Loucy (cell line): ENCODE data around the gene OGFRL1.

Source experiments
- H2AFZ ChIP-seq: fragments of 200-600 bp; sonication (generic); 2 replicates; pipeline ENCODE4 v1.6.0; 2016; ENCODE audit warnings: antibody characterized with exemption, mild to moderate bottlenecking, low read length, moderate library complexity
- H3F3A ChIP-seq: fragments of 200-600 bp; 2 replicates; pipeline ENCODE4 v1.6.0; 2016; ENCODE audit warnings: antibody characterized with exemption, low read depth, mild to moderate bottlenecking
- H3K27me3 ChIP-seq: fragments of 200-600 bp; sonication (generic); 2 replicates; pipeline ENCODE4 v1.6.1; 2014; ENCODE audit warnings: low read length, mild to moderate bottlenecking; ENCODE audit not compliant: insufficient read depth, poor library complexity, severe bottlenecking
- H3K36me3 ChIP-seq: fragments of 200-600 bp; sonication (generic); 2 replicates; pipeline ENCODE4 v1.6.1; 2016; ENCODE audit warnings: low read length; ENCODE audit not compliant: insufficient read depth
- H3K4me1 ChIP-seq: fragments of 200-600 bp; sonication (generic); 2 replicates; pipeline ENCODE4 v1.5.1; 2014; ENCODE audit warnings: low read length, mild to moderate bottlenecking; ENCODE audit not compliant: insufficient read depth, poor library complexity, severe bottlenecking
- H3K4me2 ChIP-seq: fragments of 200-600 bp; sonication (generic); 2 replicates; pipeline ENCODE4 v1.6.0; 2014; ENCODE audit warnings: antibody characterized with exemption, low read length, low read depth, mild to moderate bottlenecking; ENCODE audit not compliant: poor library complexity, severe bottlenecking
- H3K4me3 ChIP-seq: fragments of 200-600 bp; sonication (generic); 2 replicates; pipeline ENCODE4 v1.5.1; 2014; ENCODE audit warnings: low read length, mild to moderate bottlenecking, mixed read lengths; ENCODE audit not compliant: poor library complexity, severe bottlenecking
- H3K79me2 ChIP-seq: fragments of 200-600 bp; sonication (generic); 2 replicates; pipeline ENCODE4 v1.6.1; 2014; ENCODE audit warnings: low read length; ENCODE audit not compliant: insufficient read depth
- H3K9ac ChIP-seq: fragments of 200-600 bp; sonication (generic); 2 replicates; pipeline ENCODE4 v1.6.0; 2014; ENCODE audit warnings: mild to moderate bottlenecking, low read depth, low read length, moderate library complexity; ENCODE audit not compliant: poor library complexity, severe bottlenecking
- H3K9me2 ChIP-seq: fragments of 200-600 bp; sonication (generic); replicated peaks from 2 replicates; pipeline ENCODE4 v1.6.1; 2016; ENCODE audit warnings: low read depth, low read length, mixed read lengths
- H3K9me3 ChIP-seq: fragments of 200-600 bp; sonication (generic); 2 replicates; pipeline ENCODE4 v1.6.1; 2014; ENCODE audit warnings: mild to moderate bottlenecking, antibody characterized with exemption, low read length, low read depth; ENCODE audit not compliant: insufficient read depth
- H4K20me1 ChIP-seq: fragments of 200-600 bp; sonication (generic); 2 replicates; pipeline ENCODE4 v1.6.0; 2014; ENCODE audit warnings: antibody characterized with exemption, low read length, mild to moderate bottlenecking; ENCODE audit not compliant: insufficient read depth, poor library complexity, severe bottlenecking
- CTCF ChIP-seq: fragments of 200-600 bp; sonication (generic); conservative IDR thresholded peaks from 2 replicates; pipeline ENCODE4 v1.5.1; 2014; ENCODE audit warnings: mild to moderate bottlenecking, antibody characterized with exemption, low read length
- EZH2phosphoT487 ChIP-seq: fragments of 200-600 bp; IDR thresholded peaks from 2 replicates; pipeline ENCODE4 v1.6.1; 2018; ENCODE audit warnings: antibody characterized with exemption, mild to moderate bottlenecking, moderate library complexity, borderline replicate concordance

Gene OGFRL1

GRCh38 chr6:71330501-71330900, 41.9 kb downstream of the OGFRL1 start:
- H4K20me1 ChIP-seq, result no peaks in the 10 kb centered on the region
- H3F3A ChIP-seq, result no peaks in the 10 kb centered on the region
- H3K9ac ChIP-seq, result no peak overlapping the region
- H3K9me3 ChIP-seq, result no peaks in the 10 kb centered on the region
- TF ChIP-seq CTCF (no peak), EZH2phosphoT487 (no peak)
- no peaks in the 10 kb centered on the region for H3K36me3 ChIP-seq
- H3K27me3 ChIP-seq, result no peaks in the 10 kb centered on the region
- H3K9me2 ChIP-seq, result no peaks in the 10 kb centered on the region
- no peak overlapping the region for H2AFZ ChIP-seq
- H3K4me3 ChIP-seq, result no peak overlapping the region
- peaks cover 13% of the 10 kb centered on the region for H3K4me1 ChIP-seq
- H3K79me2 ChIP-seq, result no peaks in the 10 kb centered on the region
- H3K4me2 ChIP-seq, result no peak overlapping the region

DNA sequence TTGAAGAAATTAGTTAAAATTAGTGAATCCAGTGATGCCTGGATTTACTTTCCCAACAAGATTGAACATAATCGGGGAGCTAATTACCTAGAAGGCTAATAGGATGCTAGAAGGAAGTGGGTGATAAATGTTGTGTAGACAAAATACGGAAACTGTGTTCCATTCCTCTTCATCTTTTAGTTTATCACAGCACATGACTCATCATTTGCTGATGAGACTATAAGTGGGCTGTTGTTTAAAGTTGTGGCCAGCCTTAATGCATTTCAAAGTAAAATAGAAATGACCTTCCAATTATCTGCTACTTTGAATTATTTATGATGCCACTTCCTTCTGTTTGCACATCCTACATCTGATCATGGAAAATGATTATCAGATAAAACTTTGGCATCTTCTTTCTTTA, 43.4 kb downstream of the OGFRL1 start:
- TF ChIP-seq EZH2phosphoT487 (no peak), CTCF (no peak)
- Histone ChIP-seq H4K20me1 (no peaks in the 10 kb centered on the region), H3F3A (no peaks in the 10 kb centered on the region), H3K4me1 (peaks cover 13% of the 10 kb centered on the region), H3K9ac (no peak overlapping the region), H2AFZ (no peak overlapping the region), H3K27me3 (no peaks in the 10 kb centered on the region), H3K4me3 (no peak overlapping the region), H3K9me3 (no peaks in the 10 kb centered on the region), H3K4me2 (no peak overlapping the region), H3K36me3 (no peaks in the 10 kb centered on the region), H3K79me2 (no peaks in the 10 kb centered on the region), H3K9me2 (no peaks in the 10 kb centered on the region)

DNA sequence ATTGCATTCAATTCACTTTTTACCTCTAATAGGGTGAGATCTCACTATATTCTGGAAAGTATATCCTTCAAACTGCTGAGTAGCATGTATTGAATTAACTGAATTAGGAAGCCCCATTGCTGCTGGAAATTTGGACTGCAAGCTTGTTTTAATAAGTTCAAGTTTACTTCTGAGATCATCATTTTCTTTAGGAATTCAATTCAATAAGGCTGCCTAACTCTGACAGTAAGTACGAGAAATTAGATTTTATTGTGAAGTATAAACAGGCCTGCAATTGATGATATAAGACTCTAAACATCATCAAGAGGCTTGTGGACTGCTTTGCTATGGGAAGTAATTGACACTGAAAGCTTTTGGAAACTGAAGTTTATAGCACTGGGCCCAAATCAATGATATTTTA, 44.4 kb downstream of the OGFRL1 start:
- H3K79me2 ChIP-seq, result no peaks in the 10 kb centered on the region
- H3K9me2 ChIP-seq, result no peaks in the 10 kb centered on the region
- peaks cover 13% of the 10 kb centered on the region for H3K4me1 ChIP-seq
- no peak overlapping the region for H2AFZ ChIP-seq
- H3K27me3 ChIP-seq, result no peaks in the 10 kb centered on the region
- H3K9ac ChIP-seq, result no peak overlapping the region
- no peak overlapping the region for H3K4me3 ChIP-seq
- no peaks in the 10 kb centered on the region for H3K9me3 ChIP-seq
- H3F3A ChIP-seq, result no peaks in the 10 kb centered on the region
- H3K36me3 ChIP-seq, result no peaks in the 10 kb centered on the region
- H4K20me1 ChIP-seq, result no peaks in the 10 kb centered on the region
- no peak overlapping the region for H3K4me2 ChIP-seq
- no peak for TF ChIP-seq EZH2phosphoT487
- no peak for TF ChIP-seq CTCF
